GM12878 (cell line): Measurements from ENCODE around the gene RBM15. TPM values are rescaled to one million over a fixed set of nuclear protein-coding genes. Genes with fewer than 3 reads are reported as not detected.
A peak's percentile ranks its signal among the peaks of the same experiment; 100 is the strongest.

Experiments
- BHLHE40 ChIP-seq, 2 experiments: fragments of 450-650 bp in 1 of 2; IDR thresholded peaks; 2 replicates each; pipeline ENCODE4 v1.6.1; 2011 to 2017; ENCODE audit warnings: low read depth in 2 of 2, borderline replicate concordance in 1 of 2, improper control_type of control experiment in 1 of 2, low read length in 1 of 2, mild to moderate bottlenecking in 1 of 2
- CBX5 ChIP-seq: sonication (generic); IDR thresholded peaks from 2 replicates; pipeline ENCODE4 v1.6.1; 2016; ENCODE audit warnings: low read depth, moderate library complexity, mild to moderate bottlenecking, inconsistent platforms
- CHD1 ChIP-seq: IDR thresholded peaks from 2 replicates; pipeline ENCODE4 v1.6.1; 2012; ENCODE audit warnings: low read depth, low read length, improper control_type of control experiment
- CHD4 ChIP-seq: fragments of 200-600 bp; sonication (generic); IDR thresholded peaks from 2 replicates; pipeline ENCODE4 v1.6.1; 2016; ENCODE audit warnings: mild to moderate bottlenecking
- CTCF ChIP-seq, 3 experiments: IDR thresholded peaks in 2 of 3; conservative IDR thresholded peaks in 1 of 3; 2 replicates each; pipeline ENCODE4 v1.5.1; 2011; ENCODE audit warnings: low read depth in 3 of 3, low read length in 3 of 3, mild to moderate bottlenecking in 3 of 3, control low read depth in 2 of 3, moderate library complexity in 2 of 3, inconsistent platforms in 1 of 3, mixed read lengths in 1 of 3; ENCODE audit not compliant: control insufficient read depth in 2 of 3, insufficient read depth in 1 of 3; ENCODE audit errors: extremely low read depth in 1 of 3
- FOS ChIP-seq: IDR thresholded peaks from 3 replicates; pipeline ENCODE4 v1.6.1; 2011; ENCODE audit warnings: borderline replicate concordance; ENCODE audit not compliant: insufficient read length; ENCODE audit errors: extremely low read depth
- GATAD2B ChIP-seq: fragments of 450-650 bp; conservative IDR thresholded peaks from 2 replicates; pipeline ENCODE4 v1.6.1; 2017; ENCODE audit warnings: low read depth, mild to moderate bottlenecking, moderate library complexity
- IKZF1 ChIP-seq: fragments of 450-650 bp; conservative IDR thresholded peaks from 2 replicates; pipeline ENCODE4 v1.6.1; 2017; ENCODE audit warnings: antibody characterized with exemption, mild to moderate bottlenecking
- KDM1A ChIP-seq: fragments of 200-600 bp; sonication (generic); IDR thresholded peaks from 2 replicates; pipeline ENCODE4 v1.6.1; 2016; ENCODE audit warnings: borderline replicate concordance
- MLLT1 ChIP-seq: fragments of 450-650 bp; IDR thresholded peaks from 2 replicates; pipeline ENCODE4 v1.6.1; 2016; ENCODE audit warnings: mild to moderate bottlenecking
- MTA2 ChIP-seq: fragments of 450-650 bp; IDR thresholded peaks from 2 replicates; pipeline ENCODE4 v1.6.1; 2016; ENCODE audit warnings: low read depth, mild to moderate bottlenecking, moderate library complexity
- MTA3 ChIP-seq: IDR thresholded peaks from 2 replicates; pipeline ENCODE4 v1.6.1; 2012; ENCODE audit warnings: low read length, inconsistent platforms, borderline replicate concordance
- NFYB ChIP-seq: IDR thresholded peaks from 2 replicates; pipeline ENCODE4 v1.6.1; 2011; ENCODE audit warnings: low read depth, mild to moderate bottlenecking, low read length, improper control_type of control experiment, moderate library complexity; ENCODE audit not compliant: insufficient read depth
- NKRF ChIP-seq: fragments of 450-650 bp; conservative IDR thresholded peaks from 2 replicates; pipeline ENCODE4 v1.6.1; 2017; ENCODE audit warnings: mild to moderate bottlenecking, moderate library complexity
- NR2C2 ChIP-seq: IDR thresholded peaks from 2 replicates; pipeline ENCODE4 v1.6.1; 2011; ENCODE audit warnings: borderline replicate concordance, low read depth; ENCODE audit not compliant: control insufficient read depth, insufficient read length
- PML ChIP-seq: IDR thresholded peaks from 2 replicates; pipeline ENCODE4 v1.6.1; 2012; ENCODE audit warnings: low read length, inconsistent platforms
- REST ChIP-seq: IDR thresholded peaks from 2 replicates; pipeline ENCODE4 v1.6.1; 2012; ENCODE audit warnings: mild to moderate bottlenecking, low read depth, low read length
- SREBF2 ChIP-seq: IDR thresholded peaks from 2 replicates; pipeline ENCODE4 v1.6.1; 2012; ENCODE audit warnings: mild to moderate bottlenecking, low read length
- STAT1 ChIP-seq: fragments of 450-650 bp; conservative IDR thresholded peaks from 2 replicates; pipeline ENCODE4 v1.6.1; 2014; ENCODE audit warnings: antibody characterized with exemption, mild to moderate bottlenecking
- USF2 ChIP-seq: IDR thresholded peaks from 2 replicates; pipeline ENCODE4 v1.6.1; 2011; ENCODE audit warnings: low read depth, low read length, improper control_type of control experiment, borderline replicate concordance
- polyA plus RNA-seq, 11 experiments: library from polyadenylated mRNA; depleted of rRNA in 4 of 11; unstranded in 6 of 11; stranded (reverse) in 5 of 11; fragments of >200 nt; fragmentation: Nextera tagmentation in 4 of 11; fragmentation: Illumina TruSeq in 1 of 11; extraction: Ambion mirVana in 4 of 11; extraction: Trizol in 1 of 11; gene quantifications; 1 replicate in 1 of 11; 2 replicates in 10 of 11; pipeline versions ENCODE4 v1.2.1 to v1.2.3, GENCODE V29; 2011 to 2016; ENCODE audit warnings: inconsistent platforms in 2 of 11, missing spikeins in 2 of 11, low read depth in 1 of 11
- total RNA-seq, 4 experiments: library from RNA; depleted of rRNA in 3 of 4; stranded (reverse); fragments of >200 nt in 3 of 4; fragmentation: Illumina TruSeq in 1 of 4; extraction: Trizol in 1 of 4; gene quantifications; 2 replicates each; pipeline versions ENCODE4 v1.2.1 to v1.2.3, GENCODE V29; 2013 to 2021

RBM15 gene
- total and polyA plus RNA-seq, 10 of the 15 experiments (the other 5 are each of a cell fraction or from before 2014, with no cell fraction given), result 3.1 to 63.2 (median 26.7) TPM

- TF ChIP-seq BHLHE40 (IDR thresholded peaks at IDR 0.05; ENCODE audit: borderline replicate concordance in 1 of 2, low read depth in 2 of 2, low read length in 1 of 2) (peak in 1 of 2 experiments; percentile 15; a peak in 1 of 4 replicates), MTA2 (peak; percentile 67), NKRF (no peak), CHD1 (no peak), CTCF (IDR thresholded peaks at IDR 0.05 in 2 of 3, conservative IDR thresholded peaks at IDR 0.05 in 1 of 3; ENCODE audit: control insufficient read depth in 2 of 3, extremely low read depth in 1 of 3, insufficient read depth in 1 of 3, low read depth in 3 of 3, low read length in 3 of 3) (no peak), STAT1 (no peak), PML (0 out of 2 replicates have a peak, but pooled peaks have one; percentile 25), CHD4 (no peak), REST (no peak), NR2C2 (no peak), MLLT1 (no peak), FOS (no peak), MTA3 (no peak), GATAD2B (peak; percentile 79), CBX5 (no peak), KDM1A (no peak), SREBF2 (no peak), IKZF1 (peak; percentile 91), NFYB (no peak), USF2 (no peak; the same call in 1 of the 2 replicates)
Observed at GRCh38 chr1:110384581-110385321, 45.6 kb downstream of the RBM15 start (continued).
